ENCODE data around the gene SLC9B2.

DNA sequence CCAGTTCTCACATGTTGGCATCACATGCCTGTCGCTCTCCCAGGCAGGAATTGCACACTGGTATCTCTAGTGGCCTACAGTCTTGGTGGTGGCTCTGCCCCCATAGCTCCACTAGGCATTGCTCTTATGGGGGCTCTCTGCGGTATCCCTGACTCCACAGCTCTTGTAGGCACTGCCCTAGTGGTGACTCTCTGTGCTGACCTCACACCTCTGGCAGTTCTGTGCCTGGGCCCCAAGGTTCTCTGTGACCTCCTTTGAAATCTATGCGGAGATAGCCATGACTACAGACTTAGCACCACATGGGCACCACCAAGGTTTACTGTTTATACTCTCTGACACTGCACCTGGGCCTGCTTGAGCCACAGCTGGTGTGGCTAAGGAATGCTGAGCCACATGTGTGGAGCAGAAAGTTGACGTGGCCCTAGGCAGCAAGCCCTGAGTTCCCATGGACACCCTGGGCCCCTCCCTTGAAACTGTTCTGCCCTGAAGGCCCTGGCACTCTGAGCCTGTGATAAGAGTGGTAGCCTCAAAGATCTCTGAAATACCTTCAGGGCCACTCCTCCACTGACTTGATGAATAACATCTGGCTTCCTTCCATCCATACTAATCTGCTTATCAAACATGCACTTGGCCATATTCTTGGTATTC, 65.1 kb downstream of the SLC9B2 start:
- TF ChIP-seq, protein P1, sequence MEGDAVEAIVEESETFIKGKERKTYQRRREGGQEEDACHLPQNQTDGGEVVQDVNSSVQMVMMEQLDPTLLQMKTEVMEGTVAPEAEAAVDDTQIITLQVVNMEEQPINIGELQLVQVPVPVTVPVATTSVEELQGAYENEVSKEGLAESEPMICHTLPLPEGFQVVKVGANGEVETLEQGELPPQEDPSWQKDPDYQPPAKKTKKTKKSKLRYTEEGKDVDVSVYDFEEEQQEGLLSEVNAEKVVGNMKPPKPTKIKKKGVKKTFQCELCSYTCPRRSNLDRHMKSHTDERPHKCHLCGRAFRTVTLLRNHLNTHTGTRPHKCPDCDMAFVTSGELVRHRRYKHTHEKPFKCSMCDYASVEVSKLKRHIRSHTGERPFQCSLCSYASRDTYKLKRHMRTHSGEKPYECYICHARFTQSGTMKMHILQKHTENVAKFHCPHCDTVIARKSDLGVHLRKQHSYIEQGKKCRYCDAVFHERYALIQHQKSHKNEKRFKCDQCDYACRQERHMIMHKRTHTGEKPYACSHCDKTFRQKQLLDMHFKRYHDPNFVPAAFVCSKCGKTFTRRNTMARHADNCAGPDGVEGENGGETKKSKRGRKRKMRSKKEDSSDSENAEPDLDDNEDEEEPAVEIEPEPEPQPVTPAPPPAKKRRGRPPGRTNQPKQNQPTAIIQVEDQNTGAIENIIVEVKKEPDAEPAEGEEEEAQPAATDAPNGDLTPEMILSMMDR (IDR thresholded peaks at IDR 0.05) = no peak
- TF ChIP-seq POLR2AphosphoS5 (IDR thresholded peaks at IDR 0.05) = no peak
- TF ChIP-seq POLR2A (IDR thresholded peaks at IDR 0.05) = no peak

Measured in suprapubic skin (tissue), 4 donors.